Fibroblast of upper back skin (primary cell): Measurements from ENCODE around the gene KLF5.
A peak's percentile ranks its signal among the peaks of the same experiment; 100 is the strongest.
"Not testable (repeated sequence)": the region's sequence is repeated elsewhere in the genome, so short reads cannot be mapped to it uniquely, and the experiment has no call there.

Experiments used
- DNase-seq: peaks from one replicate; pipeline ENCODE4 v3.0.0-alpha.2; 2013

KLF5 gene

GRCh38 chr13:73090116-73090822 lies 31.5 kb downstream of the KLF5 start:
- DNase-seq = peak; percentile 84

- no peak for DNase-seq
Observed at GRCh38 chr13:73090823-73091187, 32.0 kb downstream of the KLF5 start.

- no peak for DNase-seq
Observed at GRCh38 chr13:73092829-73093228, 34.0 kb downstream of the KLF5 start.

GRCh38 chr13:73096173-73096572 lies 37.4 kb downstream of the KLF5 start:
- peak; percentile 60 for DNase-seq

- DNase-seq = no peak
Observed at GRCh38 chr13:73096638-73097037, 37.8 kb downstream of the KLF5 start.

- DNase-seq = not testable (repeated sequence)
Observed at GRCh38 chr13:73100781-73101180, 42.0 kb downstream of the KLF5 start.

GRCh38 chr13:73101351-73102007 lies 42.7 kb downstream of the KLF5 start:
- DNase-seq = no peak

- no peak for DNase-seq
Observed at GRCh38 chr13:73103238-73103637, 44.4 kb downstream of the KLF5 start.

- no peak for DNase-seq
Observed at GRCh38 chr13:73106513-73107178, 47.8 kb downstream of the KLF5 start.

GRCh38 chr13:73107481-73107880 lies 48.7 kb downstream of the KLF5 start:
- no peak for DNase-seq

GRCh38 chr13:73107970-73108369 lies 49.2 kb downstream of the KLF5 start:
- no peak for DNase-seq

- DNase-seq = no peak
Observed at GRCh38 chr13:73109288-73109899, 50.6 kb downstream of the KLF5 start.

GRCh38 chr13:73109969-73110368 lies 51.2 kb downstream of the KLF5 start:
- DNase-seq = no peak

- no peak for DNase-seq
Observed at GRCh38 chr13:73110814-73111213, 52.0 kb downstream of the KLF5 start.

GRCh38 chr13:73111331-73111730 lies 52.5 kb downstream of the KLF5 start:
- DNase-seq = peak; percentile 43

- DNase-seq = no peak
Observed at GRCh38 chr13:73119612-73120011, 60.8 kb downstream of the KLF5 start.
